ENCODE results near the gene CCDC183.
"Not testable (repeated sequence)": the region's sequence is repeated elsewhere in the genome, so short reads cannot be mapped to it uniquely, and the experiment has no call there.

CCDC183 gene

GRCh38 chr9:136839229-136840139 lies 43.3 kb downstream of the CCDC183 start:
- DNase-seq (ENCODE audit: low read depth): no peak

- DNase-seq (ENCODE audit: low read depth): no peak
These were observed 44.2 kb downstream of the CCDC183 start for GRCh38 chr9:136840140-136840876.

- DNase-seq (ENCODE audit: low read depth): no peak
These were observed 44.9 kb downstream of the CCDC183 start for GRCh38 chr9:136840877-136841645.

- DNase-seq (ENCODE audit: low read depth): not testable (repeated sequence)
These were observed 45.7 kb downstream of the CCDC183 start for GRCh38 chr9:136841646-136842379.

- peak; percentile 49 for DNase-seq (ENCODE audit: low read depth)
These were observed 46.3 kb downstream of the CCDC183 start, which contains the start of gene AJM1 for GRCh38 chr9:136842380-136842948. AJM1 (plus strand) TSS chr9:136842478; CDS start chr9:136844415, 1,937 bp downstream.

GRCh38 chr9:136843159-136843800 lies 47.1 kb downstream of the CCDC183 start:
- DNase-seq (ENCODE audit: low read depth): not testable (repeated sequence)

GRCh38 chr9:136843801-136844740 lies 47.9 kb downstream of the CCDC183 start:
- DNase-seq (ENCODE audit: low read depth): not testable (repeated sequence)

- no peak for DNase-seq (ENCODE audit: low read depth)
These were observed 48.8 kb downstream of the CCDC183 start for GRCh38 chr9:136844761-136845464.

GRCh38 chr9:136845465-136846260 lies 49.5 kb downstream of the CCDC183 start:
- no peak for DNase-seq (ENCODE audit: low read depth)

GRCh38 chr9:136846376-136847087 lies 50.4 kb downstream of the CCDC183 start:
- DNase-seq (ENCODE audit: low read depth): no peak

GRCh38 chr9:136847088-136847825 lies 51.1 kb downstream of the CCDC183 start:
- peak; percentile 74 for DNase-seq (ENCODE audit: low read depth)

- DNase-seq (ENCODE audit: low read depth): peak; percentile 72
These were observed 51.8 kb downstream of the CCDC183 start for GRCh38 chr9:136847826-136848392.

GRCh38 chr9:136848393-136849037 lies 52.4 kb downstream of the CCDC183 start:
- DNase-seq (ENCODE audit: low read depth): peak; percentile 41

- peak; percentile 94 for DNase-seq (ENCODE audit: low read depth)
These were observed 53.2 kb downstream of the CCDC183 start, which contains the start of gene PHPT1 for GRCh38 chr9:136849038-136849959. PHPT1 (plus strand) TSS chr9:136849409; CDS start chr9:136849431, 22 bp downstream.

All from CMK (cell line).